HFFc6 (cell line): ENCODE measurements around the gene GCK. TPM values are rescaled to one million over a fixed set of nuclear protein-coding genes. Genes with fewer than 3 reads are reported as not detected.

ENCODE experiments used
- DNase-seq: peaks from one replicate; pipeline ENCODE4 v3.0.0-alpha.2; 2018
- H3K27ac Mint-ChIP-seq: 2 replicates; pipeline ENCODE4 v1.8.0; 2020; ENCODE audit warnings: mild to moderate bottlenecking, mixed read lengths
- H3K27me3 Mint-ChIP-seq: 2 replicates; pipeline ENCODE4 v1.8.0; 2021; ENCODE audit warnings: mild to moderate bottlenecking, moderate library complexity, mixed read lengths; ENCODE audit not compliant: insufficient read depth
- H3K36me3 Mint-ChIP-seq: 2 replicates; pipeline ENCODE4 v1.8.0; 2021; ENCODE audit warnings: low read depth, mixed read lengths
- H3K4me1 Mint-ChIP-seq: 2 replicates; pipeline ENCODE4 v1.8.0; 2020; ENCODE audit warnings: low read depth, mixed read lengths
- H3K4me3 Mint-ChIP-seq: 2 replicates; pipeline ENCODE4 v1.8.0; 2020; ENCODE audit warnings: mild to moderate bottlenecking, moderate library complexity, mixed read lengths
- H3K9me3 Mint-ChIP-seq: 2 replicates; pipeline ENCODE4 v1.8.0; 2020; ENCODE audit warnings: mild to moderate bottlenecking, mixed read lengths
- total RNA-seq, 6 experiments: library from RNA; stranded (reverse); fragmentation: NEBNext Ultra II Directional; extraction: Animal tissue kit (Norgen Biotek cat#: 25700); gene quantifications; 2 replicates in 1 of 6; 3 replicates in 5 of 6; pipeline ENCODE4 v1.2.3, GENCODE V29; 2021
- TF ChIP-seq, protein P1 (sequence below): fragments of 200-600 bp; sonication (generic); IDR thresholded peaks from 2 replicates; pipeline ENCODE4 v1.5.0; 2021; ENCODE audit warnings: antibody characterized with exemption, mild to moderate bottlenecking

GCK gene
- total RNA-seq, 6 experiments from 2014 or later = 0.11 to 0.26 (median 0.17) TPM; not detected in 2

DNA sequence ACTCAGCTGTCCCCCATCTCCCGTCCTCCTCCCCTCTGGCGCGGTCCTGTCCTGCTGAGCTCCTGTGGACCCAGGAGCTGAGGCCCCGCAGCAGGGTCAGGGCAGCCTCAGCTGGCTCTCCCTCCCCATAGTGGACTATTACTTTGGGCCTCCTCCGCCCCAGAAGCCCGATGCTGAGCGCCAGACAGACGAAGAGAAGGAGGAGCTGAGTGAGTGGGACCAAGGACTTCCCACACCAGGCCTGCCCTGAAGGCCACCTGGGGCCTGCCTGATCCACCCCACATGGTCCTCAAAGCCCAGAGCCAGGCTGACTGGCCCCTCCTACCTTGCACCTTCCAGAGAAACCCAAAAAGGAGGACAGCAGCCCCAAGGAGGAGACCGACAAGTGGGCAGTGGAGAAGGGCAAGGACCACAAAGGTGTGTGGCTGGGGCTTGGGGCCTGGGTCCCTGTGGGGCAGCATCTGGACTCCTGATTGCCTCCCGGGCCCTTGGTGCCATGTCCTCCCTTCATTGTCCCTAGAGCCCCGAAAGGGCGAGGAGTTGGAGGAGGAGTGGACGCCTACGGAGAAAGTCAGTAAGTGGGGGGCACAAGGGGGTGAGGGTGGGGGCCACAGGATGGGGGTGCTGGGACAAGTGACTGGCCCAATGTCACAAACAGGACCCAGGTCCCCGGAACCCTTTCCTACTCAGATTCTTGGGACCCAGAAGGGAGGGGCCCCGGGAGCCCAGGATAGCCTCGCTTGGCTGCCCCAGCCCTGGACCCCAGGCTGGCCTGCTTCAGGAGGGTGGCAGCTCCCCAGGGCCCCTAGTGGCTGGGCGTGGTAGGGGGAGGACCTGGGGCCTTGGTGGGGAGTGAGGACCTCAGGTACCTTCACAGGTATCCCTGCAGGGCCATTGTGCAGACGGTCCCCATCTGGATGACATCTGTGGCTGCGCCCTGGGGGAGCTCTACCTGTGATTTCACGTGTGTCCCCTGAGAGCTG is 80.2 kb downstream of the GCK start:
- H3K4me3 Mint-ChIP-seq = no peak overlapping the region
- peaks cover 17% of the 10 kb centered on the region for H3K4me1 Mint-ChIP-seq
- no peaks in the 10 kb centered on the region for H3K9me3 Mint-ChIP-seq
- H3K27me3 Mint-ChIP-seq = peaks cover 6% of the 10 kb centered on the region; the same call in 1 of the 2 replicates
- H3K36me3 Mint-ChIP-seq = peaks cover 9% of the 10 kb centered on the region
- H3K27ac Mint-ChIP-seq = no peak overlapping the region
- TF ChIP-seq, protein P1, sequence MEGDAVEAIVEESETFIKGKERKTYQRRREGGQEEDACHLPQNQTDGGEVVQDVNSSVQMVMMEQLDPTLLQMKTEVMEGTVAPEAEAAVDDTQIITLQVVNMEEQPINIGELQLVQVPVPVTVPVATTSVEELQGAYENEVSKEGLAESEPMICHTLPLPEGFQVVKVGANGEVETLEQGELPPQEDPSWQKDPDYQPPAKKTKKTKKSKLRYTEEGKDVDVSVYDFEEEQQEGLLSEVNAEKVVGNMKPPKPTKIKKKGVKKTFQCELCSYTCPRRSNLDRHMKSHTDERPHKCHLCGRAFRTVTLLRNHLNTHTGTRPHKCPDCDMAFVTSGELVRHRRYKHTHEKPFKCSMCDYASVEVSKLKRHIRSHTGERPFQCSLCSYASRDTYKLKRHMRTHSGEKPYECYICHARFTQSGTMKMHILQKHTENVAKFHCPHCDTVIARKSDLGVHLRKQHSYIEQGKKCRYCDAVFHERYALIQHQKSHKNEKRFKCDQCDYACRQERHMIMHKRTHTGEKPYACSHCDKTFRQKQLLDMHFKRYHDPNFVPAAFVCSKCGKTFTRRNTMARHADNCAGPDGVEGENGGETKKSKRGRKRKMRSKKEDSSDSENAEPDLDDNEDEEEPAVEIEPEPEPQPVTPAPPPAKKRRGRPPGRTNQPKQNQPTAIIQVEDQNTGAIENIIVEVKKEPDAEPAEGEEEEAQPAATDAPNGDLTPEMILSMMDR = peak; percentile 43
- no peak for DNase-seq

DNA sequence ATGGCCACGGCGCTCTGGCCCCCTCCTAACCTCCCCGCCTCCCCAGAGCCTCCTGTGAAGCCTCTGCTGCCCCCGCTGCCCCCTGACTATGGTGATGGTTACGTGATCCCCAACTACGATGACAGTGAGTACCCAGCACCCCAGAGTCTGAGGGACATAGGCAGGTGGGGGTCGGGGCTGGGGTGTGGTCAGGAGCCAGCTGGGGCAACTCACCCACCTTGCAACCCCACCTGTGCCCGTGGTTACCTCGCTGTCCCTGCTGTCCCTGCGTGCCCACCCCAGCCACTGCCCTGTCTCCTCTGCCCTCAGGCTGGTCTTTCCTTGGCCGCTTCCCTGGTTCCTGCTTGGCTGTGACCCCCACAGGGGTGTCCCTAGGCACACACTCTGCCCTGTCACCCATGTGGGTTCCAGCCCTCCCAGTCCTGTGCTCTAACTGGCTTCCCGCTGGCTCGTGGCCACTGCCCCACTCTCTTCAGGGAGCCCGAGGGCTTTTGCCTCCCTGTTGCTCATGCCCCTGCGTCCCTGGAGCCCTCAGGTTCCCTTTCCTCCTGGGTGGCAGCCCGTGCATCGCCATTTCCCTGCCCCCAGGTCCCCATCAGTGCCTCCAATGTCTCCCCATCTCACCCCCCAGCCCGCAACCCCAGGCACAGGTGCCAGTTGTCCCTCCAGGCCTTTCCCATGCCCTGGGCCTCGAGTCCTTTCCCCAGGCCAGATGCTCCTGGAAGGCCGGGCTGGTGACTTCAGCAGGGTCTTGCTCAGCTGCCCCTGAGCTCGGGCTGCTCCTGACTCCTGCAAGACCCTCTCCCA is 81.1 kb downstream of the GCK start:
- no peaks in the 10 kb centered on the region for H3K9me3 Mint-ChIP-seq
- peaks cover 22% of the 10 kb centered on the region for H3K4me1 Mint-ChIP-seq
- H3K4me3 Mint-ChIP-seq = no peak overlapping the region
- H3K36me3 Mint-ChIP-seq = peaks cover 5% of the 10 kb centered on the region
- no peak overlapping the region; the same call in 1 of the 2 replicates for H3K27ac Mint-ChIP-seq
- no peak for DNase-seq
- TF ChIP-seq, protein P1 = no peak
- peaks cover 6% of the 10 kb centered on the region for H3K27me3 Mint-ChIP-seq

DNA sequence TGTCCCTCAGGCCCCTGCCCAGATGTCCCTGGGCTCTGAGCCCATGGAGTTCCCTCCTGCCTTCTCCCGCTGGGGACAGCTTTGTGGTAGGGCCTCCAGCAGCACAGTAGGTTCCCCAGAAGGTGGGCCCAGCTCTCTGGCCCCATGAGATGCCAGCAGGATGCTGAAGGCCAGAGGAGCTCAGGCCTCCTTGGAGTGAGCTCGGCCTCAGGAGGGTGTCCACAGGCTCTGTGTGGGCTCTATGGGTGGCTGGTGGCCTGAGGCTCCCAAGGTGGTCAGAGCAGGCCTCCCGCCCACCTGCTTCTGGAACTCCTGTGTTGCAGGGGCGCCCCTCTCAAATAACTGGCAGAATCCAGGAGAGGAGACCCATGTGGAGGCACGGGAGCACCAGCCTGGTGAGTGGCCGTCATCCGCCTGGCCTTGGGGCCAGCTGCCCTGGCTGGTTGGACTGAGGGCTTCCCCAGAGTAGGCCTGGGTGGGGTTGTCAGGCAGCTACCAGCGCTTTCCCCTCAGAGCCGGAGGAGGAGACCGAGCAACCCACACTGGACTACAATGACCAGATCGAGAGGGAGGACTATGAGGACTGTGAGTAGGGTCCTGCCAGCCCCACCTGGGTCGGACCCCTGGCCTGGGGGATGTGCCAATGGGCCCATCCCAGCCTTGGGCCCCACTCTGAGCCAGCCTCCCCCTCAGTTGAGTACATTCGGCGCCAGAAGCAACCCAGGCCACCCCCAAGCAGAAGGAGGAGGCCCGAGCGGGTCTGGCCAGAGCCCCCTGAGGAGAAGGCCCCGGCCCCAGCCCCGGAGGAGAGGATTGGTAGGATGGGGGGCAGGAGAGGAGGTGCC is 81.9 kb downstream of the GCK start:
- 0 out of 2 replicates have a peak overlapping the region, but pooled peaks have one; percentile 11 for H3K27ac Mint-ChIP-seq

DNA sequence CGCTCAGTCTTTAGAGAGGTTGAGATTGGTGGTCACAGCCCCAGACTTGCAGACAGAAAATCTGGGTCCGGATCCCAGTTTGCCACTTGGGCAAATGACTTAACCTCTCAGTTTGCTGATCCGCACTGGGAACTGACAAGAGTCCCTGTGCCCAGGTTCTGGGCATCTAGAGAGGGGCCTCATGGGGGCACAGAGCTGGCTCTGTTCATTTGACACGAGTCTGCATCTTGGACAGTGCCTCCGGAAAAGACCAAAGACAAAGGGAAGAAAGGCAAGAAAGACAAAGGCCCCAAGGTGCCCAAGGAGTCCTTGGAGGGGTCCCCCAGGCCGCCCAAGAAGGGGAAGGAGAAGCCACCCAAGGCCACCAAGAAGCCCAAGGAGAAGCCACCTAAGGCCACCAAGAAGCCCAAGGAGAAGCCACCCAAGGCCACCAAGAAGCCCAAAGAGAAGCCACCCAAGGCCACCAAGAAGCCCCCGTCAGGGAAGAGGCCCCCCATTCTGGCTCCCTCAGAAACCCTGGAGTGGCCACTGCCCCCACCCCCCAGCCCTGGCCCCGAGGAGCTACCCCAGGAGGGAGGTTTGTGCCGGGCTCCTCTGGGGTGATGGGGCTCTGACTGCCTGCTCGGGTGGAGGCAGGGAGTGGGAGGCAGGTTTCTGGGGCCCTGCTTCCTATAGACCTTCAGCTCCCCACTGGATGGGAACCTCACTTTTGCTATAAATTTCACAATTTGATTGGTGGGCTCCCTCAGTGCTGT is 82.8 kb downstream of the GCK start:
- Mint-ChIP-seq H3K36me3 (no peaks in the 10 kb centered on the region), H3K4me1 (peaks cover 35% of the 10 kb centered on the region), H3K4me3 (peak overlapping the region; percentile 88), H3K9me3 (no peaks in the 10 kb centered on the region), H3K27ac (peak overlapping the region; percentile 91), H3K27me3 (no peaks in the 10 kb centered on the region; the same call in 1 of the 2 replicates)
- TF ChIP-seq, protein P1 = no peak
- no peak for DNase-seq

More for the DNA sequence above, 81.9 kb downstream of the GCK start:
- Mint-ChIP-seq H3K9me3 (no peaks in the 10 kb centered on the region), H3K36me3 (peaks cover 2% of the 10 kb centered on the region; the same call in 1 of the 2 replicates), H3K4me3 (no peak overlapping the region), H3K4me1 (peaks cover 30% of the 10 kb centered on the region), H3K27me3 (peaks cover 3% of the 10 kb centered on the region; the same call in 1 of the 2 replicates)
- DNase-seq = no peak
- TF ChIP-seq, protein P1 = no peak
